ENCODE data around the gene SRSF4. TPM values are rescaled to one million over a fixed set of nuclear protein-coding genes. Genes with fewer than 3 reads are reported as not detected.
A peak's percentile ranks its signal among the peaks of the same experiment; 100 is the strongest.

Gene SRSF4
- total RNA-seq, 1 donor from 2014 or later: 145 TPM

DNA sequence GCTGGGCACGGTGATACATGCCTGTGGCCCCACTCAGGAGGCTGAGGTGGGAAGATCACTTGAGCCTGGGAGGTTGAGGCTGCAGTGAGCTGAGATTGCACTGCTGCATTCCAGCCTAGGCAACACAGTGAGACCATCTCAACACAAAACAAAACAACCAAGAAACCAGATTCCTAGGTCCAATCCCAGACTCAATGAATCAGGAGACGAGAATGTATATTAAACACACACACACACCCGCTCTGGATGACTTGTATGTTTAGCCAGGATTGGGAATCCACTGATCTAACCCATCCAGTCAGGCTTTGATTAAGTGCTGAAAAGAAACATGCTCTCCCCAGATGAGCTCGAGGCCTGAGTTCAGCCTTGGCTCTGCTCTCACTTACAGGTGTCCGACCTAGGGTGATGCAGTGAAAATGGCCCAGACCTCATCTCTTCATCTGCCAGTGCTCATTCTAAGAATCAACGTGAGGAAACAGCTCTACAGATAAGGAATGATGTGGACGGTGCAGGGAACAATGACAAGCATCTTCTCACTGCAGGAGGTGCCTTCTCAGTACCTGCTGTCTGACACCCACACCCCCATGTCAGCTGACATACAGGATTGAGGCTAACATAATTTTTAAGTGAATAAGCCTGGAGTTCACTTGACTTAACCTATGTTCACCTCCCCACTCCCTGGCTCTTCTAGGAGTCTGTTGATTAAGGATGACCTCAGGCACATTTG, 15.3 kb upstream of the SRSF4 start:
- H3K27ac Mint-ChIP-seq: no peak overlapping the region
- peaks cover 28% of the 10 kb centered on the region for H3K36me3 Mint-ChIP-seq (ENCODE audit: low read depth)
- no peak overlapping the region for H3K4me3 Mint-ChIP-seq (ENCODE audit: low read depth)
- no peaks in the 10 kb centered on the region for H3K27me3 Mint-ChIP-seq (ENCODE audit: low read depth)
- DNase-seq (ENCODE audit: low spot score): no peak
- no peaks in the 10 kb centered on the region for H3K9me3 Mint-ChIP-seq
- intact Hi-C loops (cut with micrococcal nuclease): loop anchor here (1.0 kb wide), 1 partner anchor 315 kb away; no protein-coding TSS in a partner anchor
- peaks cover 9% of the 10 kb centered on the region for H3K4me1 Mint-ChIP-seq (ENCODE audit: low read depth)

- Mint-ChIP-seq H3K27me3 (ENCODE audit: low read depth) (no peaks in the 10 kb centered on the region), H3K27ac (no peak overlapping the region), H3K36me3 (ENCODE audit: low read depth) (peaks cover 24% of the 10 kb centered on the region), H3K9me3 (no peaks in the 10 kb centered on the region), H3K4me1 (ENCODE audit: low read depth) (no peaks in the 10 kb centered on the region), H3K4me3 (ENCODE audit: low read depth) (no peak overlapping the region)
- no peak for DNase-seq (ENCODE audit: low spot score)
- intact Hi-C loops (cut with micrococcal nuclease): no loop called here
Measured at GRCh38 chr1:29195881-29196291, 14.2 kb upstream of the SRSF4 start.

DNA sequence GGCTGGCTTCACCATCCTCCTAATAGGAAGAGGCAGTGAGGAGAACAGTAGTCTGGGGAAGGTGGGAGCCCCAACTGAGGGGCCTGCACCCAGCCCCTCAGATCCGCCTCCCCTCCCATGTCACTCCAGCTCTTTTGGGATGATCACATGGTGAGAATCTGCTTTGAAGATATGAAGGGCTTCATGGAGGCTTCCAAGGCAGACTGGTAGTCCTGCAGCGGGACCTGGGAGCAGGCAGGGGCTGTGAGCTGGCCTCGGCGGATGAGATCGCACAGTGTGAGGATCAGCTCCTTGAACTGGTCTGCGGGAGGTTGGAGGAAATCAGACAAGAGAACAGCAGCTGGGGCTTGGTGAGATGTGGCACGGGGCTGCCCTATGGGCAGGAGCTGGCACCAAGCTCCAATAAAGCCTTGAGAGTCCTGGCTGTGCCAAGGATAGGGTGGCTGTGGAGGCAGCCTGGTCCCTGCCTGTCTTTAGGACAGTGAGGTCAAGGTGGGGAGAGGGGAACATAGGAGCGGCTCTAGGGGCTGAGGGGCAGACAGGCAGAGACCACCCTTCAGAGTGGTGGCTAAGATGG, 12.3 kb upstream of the SRSF4 start:
- no peak for DNase-seq (ENCODE audit: low spot score)
- intact Hi-C loops (cut with micrococcal nuclease): no loop called here
- Mint-ChIP-seq H3K4me3 (ENCODE audit: low read depth) (no peak overlapping the region), H3K4me1 (ENCODE audit: low read depth) (no peaks in the 10 kb centered on the region), H3K27ac (no peak overlapping the region), H3K9me3 (no peaks in the 10 kb centered on the region), H3K36me3 (ENCODE audit: low read depth) (peaks cover 17% of the 10 kb centered on the region), H3K27me3 (ENCODE audit: low read depth) (no peaks in the 10 kb centered on the region)

DNA sequence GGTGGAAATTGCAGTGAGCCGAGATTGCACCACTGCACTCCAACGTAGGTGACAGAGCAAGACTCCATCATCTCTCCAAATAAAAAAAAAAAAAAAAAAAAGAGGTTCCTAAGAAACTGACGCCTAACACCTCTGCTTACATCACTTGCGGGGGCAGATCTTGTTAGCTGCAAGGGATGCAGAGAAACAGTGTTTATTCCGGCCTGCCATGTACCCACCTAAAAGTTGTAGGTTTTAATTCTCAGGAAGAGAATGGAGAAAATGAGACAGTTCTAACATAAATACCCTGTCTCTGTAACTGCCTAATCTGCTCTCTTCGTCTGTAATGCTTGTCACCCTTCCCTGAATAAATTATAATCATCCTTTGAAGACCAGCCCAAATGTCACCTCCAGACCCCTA, 9.0 kb upstream of the SRSF4 start:
- Mint-ChIP-seq H3K4me3 (ENCODE audit: low read depth) (no peak overlapping the region), H3K27ac (no peak overlapping the region)

DNA sequence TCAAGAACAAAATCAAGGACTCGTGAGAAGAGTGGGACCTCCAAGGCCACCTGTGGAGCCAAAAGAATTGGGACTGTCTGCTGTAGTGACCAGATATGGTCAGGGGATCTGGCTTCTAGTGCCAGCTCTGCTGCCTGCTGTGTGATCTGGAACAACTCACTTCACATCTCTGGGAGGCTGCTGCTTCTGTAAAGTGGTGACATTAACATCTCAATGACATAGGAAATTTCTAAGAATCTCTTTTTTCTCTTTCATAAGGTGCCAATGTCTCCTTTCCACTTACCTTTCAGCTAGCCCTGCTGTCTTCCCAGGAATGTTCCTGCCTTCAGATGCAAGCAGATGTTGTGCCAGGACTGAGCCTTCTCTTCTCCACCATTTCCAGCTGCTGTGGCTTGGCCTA, 5.0 kb upstream of the SRSF4 start:
- Mint-ChIP-seq H3K27ac (no peak overlapping the region), H3K36me3 (ENCODE audit: low read depth) (peaks cover 2% of the 10 kb centered on the region), H3K4me1 (ENCODE audit: low read depth) (peaks cover 14% of the 10 kb centered on the region), H3K4me3 (ENCODE audit: low read depth) (no peak overlapping the region), H3K9me3 (no peaks in the 10 kb centered on the region), H3K27me3 (ENCODE audit: low read depth) (no peaks in the 10 kb centered on the region)
- DNase-seq (ENCODE audit: low spot score): no peak
- intact Hi-C loops (cut with micrococcal nuclease): no loop called here

More for the DNA sequence above, 9.0 kb upstream of the SRSF4 start:
- Mint-ChIP-seq H3K4me1 (ENCODE audit: low read depth) (no peaks in the 10 kb centered on the region), H3K9me3 (no peaks in the 10 kb centered on the region), H3K36me3 (ENCODE audit: low read depth) (peaks cover 12% of the 10 kb centered on the region), H3K27me3 (ENCODE audit: low read depth) (no peaks in the 10 kb centered on the region)
- intact Hi-C loops (cut with micrococcal nuclease): no loop called here
- DNase-seq (ENCODE audit: low spot score): no peak

GRCh38 chr1:29186252-29186651, 4.6 kb upstream of the SRSF4 start:
- Mint-ChIP-seq H3K27me3 (ENCODE audit: low read depth) (no peaks in the 10 kb centered on the region), H3K4me1 (ENCODE audit: low read depth) (peaks cover 14% of the 10 kb centered on the region), H3K27ac (no peak overlapping the region), H3K4me3 (ENCODE audit: low read depth) (no peak overlapping the region), H3K9me3 (no peaks in the 10 kb centered on the region), H3K36me3 (ENCODE audit: low read depth) (peaks cover 2% of the 10 kb centered on the region)
- intact Hi-C loops (cut with micrococcal nuclease): no loop called here
- DNase-seq (ENCODE audit: low spot score): no peak

DNA sequence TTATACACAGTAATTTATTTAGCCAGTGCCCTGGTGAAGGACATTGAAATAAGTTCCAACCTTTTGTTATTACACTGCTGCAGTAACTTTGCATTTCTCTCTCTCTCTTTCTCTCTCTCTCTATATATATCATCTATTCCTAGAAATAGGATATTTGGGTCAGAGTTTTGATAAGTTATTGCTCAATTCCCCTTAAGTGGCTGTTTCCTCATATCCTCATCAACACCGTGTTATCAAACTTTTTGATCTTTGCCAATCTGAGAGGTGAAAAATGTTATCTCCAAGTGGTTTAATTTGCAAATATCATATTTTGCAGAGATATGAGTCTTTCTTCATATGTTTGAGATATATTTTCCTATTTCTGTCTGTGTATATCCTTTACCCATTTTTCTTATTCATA, 1.6 kb upstream of the SRSF4 start:
- H3K27ac Mint-ChIP-seq: peak overlapping the region; percentile 48

GRCh38 chr1:29180497-29181412, 945 bp downstream of the SRSF4 start:
- H3K4me3 Mint-ChIP-seq (ENCODE audit: low read depth): peak overlapping the region; percentile 97
- no peaks in the 10 kb centered on the region for H3K27me3 Mint-ChIP-seq (ENCODE audit: low read depth)
- no peak for DNase-seq (ENCODE audit: low spot score)
- peak overlapping the region; percentile 97 for H3K27ac Mint-ChIP-seq
- no peaks in the 10 kb centered on the region for H3K9me3 Mint-ChIP-seq
- H3K4me1 Mint-ChIP-seq (ENCODE audit: low read depth): peaks cover 46% of the 10 kb centered on the region
- intact Hi-C loops (cut with micrococcal nuclease): loop anchor here (2.0 kb wide), 1 partner anchor 538 kb away; the partner anchor contains the start of gene TAF12
- H3K36me3 Mint-ChIP-seq (ENCODE audit: low read depth): peaks cover 51% of the 10 kb centered on the region

More for the DNA sequence above, 1.6 kb upstream of the SRSF4 start:
- no peak for DNase-seq (ENCODE audit: low spot score)
- H3K4me1 Mint-ChIP-seq (ENCODE audit: low read depth): peaks cover 33% of the 10 kb centered on the region
- intact Hi-C loops (cut with micrococcal nuclease): no loop called here
- H3K27me3 Mint-ChIP-seq (ENCODE audit: low read depth): no peaks in the 10 kb centered on the region
- H3K36me3 Mint-ChIP-seq (ENCODE audit: low read depth): peaks cover 30% of the 10 kb centered on the region
- peak overlapping the region; percentile 73 for H3K4me3 Mint-ChIP-seq (ENCODE audit: low read depth)
- no peaks in the 10 kb centered on the region for H3K9me3 Mint-ChIP-seq

- peaks cover 51% of the 10 kb centered on the region for H3K36me3 Mint-ChIP-seq (ENCODE audit: low read depth)
- intact Hi-C loops (cut with micrococcal nuclease): loop anchor here (2.0 kb wide), 1 partner anchor 537 kb away; the partner anchor contains the start of gene TAF12
- no peaks in the 10 kb centered on the region for H3K9me3 Mint-ChIP-seq
- peak overlapping the region; percentile 97 for H3K27ac Mint-ChIP-seq
- H3K4me1 Mint-ChIP-seq (ENCODE audit: low read depth): peaks cover 46% of the 10 kb centered on the region
- no peak for DNase-seq (ENCODE audit: low spot score)
- H3K27me3 Mint-ChIP-seq (ENCODE audit: low read depth): no peaks in the 10 kb centered on the region
- H3K4me3 Mint-ChIP-seq (ENCODE audit: low read depth): peak overlapping the region; percentile 97
Measured at GRCh38 chr1:29179641-29180184, 2.0 kb downstream of the SRSF4 start.

GRCh38 chr1:29177022-29177705, 4.5 kb downstream of the SRSF4 start:
- Mint-ChIP-seq H3K9me3 (no peaks in the 10 kb centered on the region), H3K4me3 (ENCODE audit: low read depth) (no peak overlapping the region), H3K27ac (peak overlapping the region; percentile 14), H3K36me3 (ENCODE audit: low read depth) (peaks cover 63% of the 10 kb centered on the region), H3K4me1 (ENCODE audit: low read depth) (peaks cover 44% of the 10 kb centered on the region), H3K27me3 (ENCODE audit: low read depth) (no peaks in the 10 kb centered on the region)
- no peak for DNase-seq (ENCODE audit: low spot score)
- intact Hi-C loops (cut with micrococcal nuclease): no loop called here

GRCh38 chr1:29176576-29176975, 5.1 kb downstream of the SRSF4 start:
- no peak for DNase-seq (ENCODE audit: low spot score)
- Mint-ChIP-seq H3K4me3 (ENCODE audit: low read depth) (no peak overlapping the region), H3K4me1 (ENCODE audit: low read depth) (peaks cover 44% of the 10 kb centered on the region), H3K9me3 (no peaks in the 10 kb centered on the region), H3K27ac (no peak overlapping the region), H3K27me3 (ENCODE audit: low read depth) (no peaks in the 10 kb centered on the region), H3K36me3 (ENCODE audit: low read depth) (peaks cover 66% of the 10 kb centered on the region)
- intact Hi-C loops (cut with micrococcal nuclease): no loop called here

DNA sequence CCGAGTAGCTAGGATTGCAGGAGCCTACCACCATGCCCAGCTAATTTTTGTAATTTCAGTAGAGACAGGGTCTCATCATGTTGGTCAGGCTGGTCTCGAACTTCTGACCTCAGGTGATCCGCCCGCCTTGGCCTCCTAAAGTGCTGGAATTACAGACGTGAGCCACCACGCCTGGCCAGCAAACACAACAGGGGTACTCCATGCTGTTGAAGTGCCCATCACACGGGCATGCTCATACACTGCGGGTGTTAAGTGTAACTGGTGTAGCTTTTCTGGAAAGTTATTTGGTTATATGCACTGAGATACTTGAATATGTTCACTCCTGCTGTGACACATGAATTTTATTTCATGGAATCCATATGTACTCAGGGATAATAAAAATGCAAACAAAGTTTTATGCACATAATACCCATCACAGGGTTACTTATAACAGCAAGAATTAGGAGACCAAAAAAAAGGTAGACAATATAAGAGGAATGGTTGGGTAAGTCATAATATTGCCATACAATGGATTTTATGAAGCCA, 9.2 kb downstream of the SRSF4 start:
- H3K4me3 Mint-ChIP-seq (ENCODE audit: low read depth): no peak overlapping the region
- H3K27me3 Mint-ChIP-seq (ENCODE audit: low read depth): no peaks in the 10 kb centered on the region
- no peak overlapping the region for H3K27ac Mint-ChIP-seq
- DNase-seq (ENCODE audit: low spot score): no peak
- intact Hi-C loops (cut with micrococcal nuclease): no loop called here
- peaks cover 42% of the 10 kb centered on the region for H3K4me1 Mint-ChIP-seq (ENCODE audit: low read depth)
- H3K9me3 Mint-ChIP-seq: no peaks in the 10 kb centered on the region
- peaks cover 59% of the 10 kb centered on the region for H3K36me3 Mint-ChIP-seq (ENCODE audit: low read depth)
